Uterus (tissue), 2 donors: ENCODE data around the gene KCNT2.

Experiments used
- POLR2A ChIP-seq, 2 donors: fragments of 450-650 bp; IDR thresholded peaks; one replicate each; pipeline ENCODE4 v1.6.1; 2016; ENCODE audit warnings: antibody characterized with exemption in 2 of 2, mild to moderate bottlenecking in 1 of 2, moderate library complexity in 1 of 2
- TF ChIP-seq, protein P1 (sequence below), 4 experiments: fragments of 200-600 bp in 2 of 4; fragments of 450-650 bp in 2 of 4; sonication (generic) in 2 of 4; IDR thresholded peaks; one replicate each; pipeline ENCODE4 v1.5.1; 2016 to 2019; ENCODE audit warnings: antibody characterized with exemption in 4 of 4, mild to moderate bottlenecking in 2 of 4, moderate library complexity in 1 of 4

- TF ChIP-seq, protein P1, sequence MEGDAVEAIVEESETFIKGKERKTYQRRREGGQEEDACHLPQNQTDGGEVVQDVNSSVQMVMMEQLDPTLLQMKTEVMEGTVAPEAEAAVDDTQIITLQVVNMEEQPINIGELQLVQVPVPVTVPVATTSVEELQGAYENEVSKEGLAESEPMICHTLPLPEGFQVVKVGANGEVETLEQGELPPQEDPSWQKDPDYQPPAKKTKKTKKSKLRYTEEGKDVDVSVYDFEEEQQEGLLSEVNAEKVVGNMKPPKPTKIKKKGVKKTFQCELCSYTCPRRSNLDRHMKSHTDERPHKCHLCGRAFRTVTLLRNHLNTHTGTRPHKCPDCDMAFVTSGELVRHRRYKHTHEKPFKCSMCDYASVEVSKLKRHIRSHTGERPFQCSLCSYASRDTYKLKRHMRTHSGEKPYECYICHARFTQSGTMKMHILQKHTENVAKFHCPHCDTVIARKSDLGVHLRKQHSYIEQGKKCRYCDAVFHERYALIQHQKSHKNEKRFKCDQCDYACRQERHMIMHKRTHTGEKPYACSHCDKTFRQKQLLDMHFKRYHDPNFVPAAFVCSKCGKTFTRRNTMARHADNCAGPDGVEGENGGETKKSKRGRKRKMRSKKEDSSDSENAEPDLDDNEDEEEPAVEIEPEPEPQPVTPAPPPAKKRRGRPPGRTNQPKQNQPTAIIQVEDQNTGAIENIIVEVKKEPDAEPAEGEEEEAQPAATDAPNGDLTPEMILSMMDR (IDR thresholded peaks at IDR 0.05) = no peak
- TF ChIP-seq POLR2A (IDR thresholded peaks at IDR 0.05) = no peak
Observed at GRCh38 chr1:196464480-196464941, 143.7 kb downstream of the KCNT2 start.
